Neuron (in vitro differentiated cells): Measurements from ENCODE around the gene TSPAN18.

Experiments
- H2AFZ ChIP-seq: one replicate; pipeline ENCODE4 v1.6.1; 2013; ENCODE audit warnings: low read depth, mild to moderate bottlenecking, inconsistent platforms, low read length, moderate library complexity
- H3K27me3 ChIP-seq: one replicate; pipeline ENCODE4 v1.6.1; 2013; ENCODE audit warnings: low read length; ENCODE audit not compliant: insufficient read depth
- H3K36me3 ChIP-seq: one replicate; pipeline ENCODE4 v1.6.1; 2013; ENCODE audit warnings: low read length; ENCODE audit not compliant: insufficient read depth
- H3K4me1 ChIP-seq: one replicate; pipeline ENCODE4 v1.6.1; 2013; ENCODE audit warnings: low read length; ENCODE audit not compliant: insufficient read depth
- H3K4me3 ChIP-seq: 2 replicates; pipeline ENCODE4 v1.5.1; 2013; ENCODE audit warnings: mild to moderate bottlenecking, low read length, moderate library complexity
- H3K9me3 ChIP-seq: one replicate; pipeline ENCODE4 v1.6.1; 2013; ENCODE audit warnings: low read length

Gene TSPAN18

GRCh38 chr11:44878711-44879110 is 151.9 kb downstream of the TSPAN18 start:
- H3K27me3 ChIP-seq: no peaks in the 10 kb centered on the region
- peaks cover 30% of the 10 kb centered on the region for H3K4me1 ChIP-seq
- H3K36me3 ChIP-seq: peaks cover 3% of the 10 kb centered on the region
- H2AFZ ChIP-seq: no peak overlapping the region
- no peak overlapping the region for H3K4me3 ChIP-seq
- H3K9me3 ChIP-seq: no peaks in the 10 kb centered on the region

- H3K4me1 ChIP-seq: peaks cover 27% of the 10 kb centered on the region
- no peak overlapping the region for H2AFZ ChIP-seq
- H3K27me3 ChIP-seq: no peaks in the 10 kb centered on the region
These were observed 152.7 kb downstream of the TSPAN18 start for GRCh38 chr11:44879432-44879831.

DNA sequence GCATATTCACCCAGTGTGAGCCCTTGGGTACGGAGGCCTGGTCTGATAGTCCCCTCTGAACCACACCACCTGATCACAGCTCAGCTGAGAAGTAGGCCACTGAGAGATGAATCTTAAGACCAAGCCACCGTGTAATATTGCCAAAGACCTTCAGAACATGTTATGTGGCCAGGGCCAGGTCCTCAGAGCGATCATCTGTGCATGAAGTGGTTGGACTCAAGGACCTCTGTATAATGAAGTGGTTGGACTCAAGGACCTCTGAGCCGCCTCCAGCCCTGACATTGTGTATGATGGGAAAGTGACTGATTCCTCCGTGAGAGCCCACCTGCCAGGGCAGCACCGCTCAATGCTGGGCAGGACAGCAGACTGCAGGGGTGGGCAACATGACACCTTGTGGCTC is 153.7 kb downstream of the TSPAN18 start:
- H3K4me1 ChIP-seq: peaks cover 35% of the 10 kb centered on the region
- H3K9me3 ChIP-seq: no peaks in the 10 kb centered on the region
- no peaks in the 10 kb centered on the region for H3K27me3 ChIP-seq
- no peak overlapping the region for H2AFZ ChIP-seq
- peaks cover 3% of the 10 kb centered on the region for H3K36me3 ChIP-seq
- H3K4me3 ChIP-seq: no peak overlapping the region

More at GRCh38 chr11:44879432-44879831, 152.7 kb downstream of the TSPAN18 start:
- H3K9me3 ChIP-seq: no peaks in the 10 kb centered on the region
- H3K36me3 ChIP-seq: peaks cover 3% of the 10 kb centered on the region
- H3K4me3 ChIP-seq: no peak overlapping the region

DNA sequence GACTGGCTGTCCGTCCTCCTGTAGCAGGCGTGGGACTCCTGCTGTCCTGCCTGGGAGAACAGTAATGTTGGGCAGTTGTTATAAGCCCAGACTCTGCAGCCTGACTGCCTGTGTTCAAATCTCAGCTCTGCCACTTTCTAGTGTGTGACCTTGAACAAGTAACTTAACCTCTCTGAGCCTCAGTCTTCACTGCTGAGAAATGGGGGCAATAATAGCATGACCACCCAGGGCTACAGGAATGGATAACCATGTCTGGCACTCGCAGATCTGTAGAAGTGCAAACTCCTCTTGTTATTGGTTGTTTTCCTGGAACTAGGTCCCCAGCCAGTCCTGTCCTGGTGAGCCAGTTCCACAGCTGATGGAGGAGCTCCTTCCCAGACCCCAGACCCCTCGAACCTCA is 154.2 kb downstream of the TSPAN18 start:
- no peaks in the 10 kb centered on the region for H3K9me3 ChIP-seq
- H3K27me3 ChIP-seq: no peaks in the 10 kb centered on the region
- H3K4me1 ChIP-seq: peaks cover 40% of the 10 kb centered on the region
- H2AFZ ChIP-seq: no peak overlapping the region
- no peak overlapping the region for H3K4me3 ChIP-seq
- H3K36me3 ChIP-seq: peaks cover 3% of the 10 kb centered on the region

DNA sequence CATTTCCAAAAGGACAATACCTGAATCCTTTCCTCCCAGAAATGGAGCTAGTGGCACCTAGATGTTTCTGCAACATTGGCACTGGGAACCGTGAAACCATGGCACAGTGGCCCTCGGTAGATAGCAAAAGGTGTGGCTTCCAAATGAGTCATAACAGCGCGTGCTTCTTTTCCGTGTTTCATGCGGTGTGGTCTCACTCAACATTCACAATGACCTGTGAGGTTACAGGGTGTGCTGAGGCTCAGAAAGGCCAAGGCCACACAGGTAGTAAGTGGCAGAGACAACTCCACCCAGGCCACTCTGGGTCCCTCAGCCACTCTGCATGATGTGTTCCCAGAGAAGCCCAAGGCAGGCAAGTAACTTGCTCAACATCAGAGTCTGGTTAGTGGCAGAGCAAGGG is 156.5 kb downstream of the TSPAN18 start:
- Histone ChIP-seq H3K9me3 (no peaks in the 10 kb centered on the region), H3K4me3 (no peak overlapping the region), H3K4me1 (peaks cover 43% of the 10 kb centered on the region), H2AFZ (no peak overlapping the region), H3K36me3 (peaks cover 3% of the 10 kb centered on the region), H3K27me3 (no peaks in the 10 kb centered on the region)

- H3K4me3 ChIP-seq: no peak overlapping the region
- H3K27me3 ChIP-seq: no peaks in the 10 kb centered on the region
- H3K4me1 ChIP-seq: peaks cover 38% of the 10 kb centered on the region
- no peak overlapping the region for H2AFZ ChIP-seq
- H3K36me3 ChIP-seq: peaks cover 3% of the 10 kb centered on the region
- no peaks in the 10 kb centered on the region for H3K9me3 ChIP-seq
These were observed 157.3 kb downstream of the TSPAN18 start for GRCh38 chr11:44884056-44884455.

- Histone ChIP-seq H3K4me3 (no peak overlapping the region), H2AFZ (no peak overlapping the region), H3K9me3 (no peaks in the 10 kb centered on the region), H3K36me3 (no peaks in the 10 kb centered on the region), H3K27me3 (no peaks in the 10 kb centered on the region), H3K4me1 (peaks cover 38% of the 10 kb centered on the region)
These were observed 158.5 kb downstream of the TSPAN18 start for GRCh38 chr11:44885065-44885810.

GRCh38 chr11:44885919-44886789 is 159.4 kb downstream of the TSPAN18 start:
- H3K4me1 ChIP-seq: peaks cover 39% of the 10 kb centered on the region
- no peak overlapping the region for H3K4me3 ChIP-seq
- no peaks in the 10 kb centered on the region for H3K36me3 ChIP-seq
- no peaks in the 10 kb centered on the region for H3K9me3 ChIP-seq
- no peak overlapping the region for H2AFZ ChIP-seq
- no peaks in the 10 kb centered on the region for H3K27me3 ChIP-seq

- Histone ChIP-seq H3K27me3 (no peaks in the 10 kb centered on the region), H3K4me1 (peaks cover 46% of the 10 kb centered on the region)
These were observed 160.0 kb downstream of the TSPAN18 start for GRCh38 chr11:44886790-44887140.

GRCh38 chr11:44887636-44888035 is 160.9 kb downstream of the TSPAN18 start:
- Histone ChIP-seq H3K4me3 (no peak overlapping the region), H3K4me1 (peaks cover 50% of the 10 kb centered on the region), H3K27me3 (no peaks in the 10 kb centered on the region), H2AFZ (no peak overlapping the region), H3K36me3 (no peaks in the 10 kb centered on the region), H3K9me3 (no peaks in the 10 kb centered on the region)

More at GRCh38 chr11:44886790-44887140, 160.0 kb downstream of the TSPAN18 start:
- no peaks in the 10 kb centered on the region for H3K36me3 ChIP-seq
- no peaks in the 10 kb centered on the region for H3K9me3 ChIP-seq
- no peak overlapping the region for H2AFZ ChIP-seq
- H3K4me3 ChIP-seq: no peak overlapping the region

DNA sequence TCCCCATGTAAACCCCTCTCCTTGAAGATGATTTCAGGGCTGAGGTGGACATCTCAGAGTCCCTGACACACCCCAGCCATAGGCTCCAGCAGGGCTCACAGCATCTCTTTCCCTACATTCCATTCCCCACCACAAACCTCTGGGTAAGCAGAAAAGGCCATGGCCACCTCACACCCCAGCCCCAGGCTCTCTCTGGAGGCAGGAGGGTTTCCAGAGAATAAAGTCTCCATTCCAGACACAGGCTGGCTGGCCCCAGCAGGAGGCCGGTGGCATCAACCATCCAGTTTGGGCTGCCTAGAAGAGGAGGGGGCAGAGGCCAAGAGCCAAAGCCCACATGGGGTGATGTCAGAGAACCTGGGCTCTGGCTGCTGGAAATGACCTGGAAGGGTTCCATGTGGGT is 162.5 kb downstream of the TSPAN18 start:
- Histone ChIP-seq H3K4me1 (peaks cover 60% of the 10 kb centered on the region), H3K36me3 (no peaks in the 10 kb centered on the region), H3K9me3 (no peaks in the 10 kb centered on the region), H3K4me3 (no peak overlapping the region), H3K27me3 (no peaks in the 10 kb centered on the region), H2AFZ (no peak overlapping the region)

DNA sequence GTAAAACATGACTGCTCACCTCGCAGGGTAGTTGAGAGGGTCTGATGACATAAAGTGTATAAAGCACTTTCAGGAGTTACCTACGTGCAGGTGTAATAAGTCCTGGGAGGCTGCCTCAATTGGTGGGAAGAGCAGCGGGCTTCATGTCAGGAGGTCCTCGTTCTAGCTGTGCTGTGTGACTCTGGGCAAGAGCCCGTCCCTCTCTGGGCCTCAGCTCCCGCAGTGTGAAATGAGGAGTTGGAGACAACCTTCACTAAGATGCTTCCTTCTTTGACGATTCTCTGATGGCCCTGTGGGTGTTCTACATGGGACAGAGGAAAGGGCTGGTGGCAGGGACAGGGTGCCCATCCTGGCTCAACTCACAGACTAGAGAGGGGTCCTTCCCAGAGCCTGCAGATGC is 166.1 kb downstream of the TSPAN18 start:
- H3K4me3 ChIP-seq: no peak overlapping the region
- H2AFZ ChIP-seq: no peak overlapping the region
- H3K36me3 ChIP-seq: no peaks in the 10 kb centered on the region

GRCh38 chr11:44893308-44893822 is 166.6 kb downstream of the TSPAN18 start:
- Histone ChIP-seq H3K36me3 (no peaks in the 10 kb centered on the region), H2AFZ (no peak overlapping the region), H3K27me3 (no peaks in the 10 kb centered on the region), H3K4me3 (no peak overlapping the region), H3K4me1 (peaks cover 26% of the 10 kb centered on the region), H3K9me3 (no peaks in the 10 kb centered on the region)

More for the DNA sequence above, 166.1 kb downstream of the TSPAN18 start:
- Histone ChIP-seq H3K4me1 (peaks cover 30% of the 10 kb centered on the region), H3K9me3 (no peaks in the 10 kb centered on the region), H3K27me3 (no peaks in the 10 kb centered on the region)
